NCI-H1417 treated with DMSO at 0.1 percent for 48 hours (cell line): ENCODE results near the gene LHFPL2.
"Not testable (repeated sequence)": the region's sequence is repeated elsewhere in the genome, so short reads cannot be mapped to it uniquely, and the experiment has no call there.

Experiments
- DNase-seq: peaks from one replicate; lab custom pipeline; 2025; lab: John Stamatoyannopoulos, UW

LHFPL2 gene

DNA sequence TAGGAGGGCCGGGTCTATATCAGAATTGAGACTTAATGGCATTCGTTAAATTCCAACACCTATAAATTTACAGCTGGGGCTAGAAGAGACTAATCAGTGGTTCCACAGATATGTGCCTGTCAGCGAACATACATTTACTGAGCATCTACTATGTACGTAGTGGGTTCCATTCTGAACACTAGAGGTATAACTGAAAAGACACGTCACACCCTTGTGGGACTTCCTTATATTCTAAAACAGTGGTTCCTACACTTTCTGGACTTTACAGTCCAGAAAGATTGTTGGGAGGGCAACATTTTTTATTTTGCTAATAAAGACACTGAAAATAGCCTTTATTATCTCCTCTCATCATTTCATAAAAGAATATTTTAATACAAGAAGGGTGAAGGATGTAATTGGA, 147.7 kb downstream of the LHFPL2 start:
- no peak for DNase-seq

DNA sequence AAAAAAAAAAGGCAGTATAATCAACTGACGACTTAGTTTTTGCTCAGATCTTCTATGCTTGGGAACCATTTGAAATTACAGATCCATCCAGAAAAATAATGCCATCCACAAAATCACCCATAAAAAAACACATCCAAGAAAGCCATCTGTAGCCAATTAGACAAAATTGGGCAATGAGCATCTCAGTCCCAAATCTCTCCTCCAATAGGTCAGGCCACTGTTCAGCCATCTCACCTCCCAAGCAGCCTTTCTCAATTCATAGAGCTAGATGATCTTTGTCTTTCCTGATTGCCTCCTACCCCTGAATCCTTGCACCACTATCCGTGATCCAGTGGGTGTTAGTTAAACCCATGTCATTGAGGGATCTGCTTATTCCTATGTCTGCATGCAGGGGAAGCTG, 148.5 kb downstream of the LHFPL2 start:
- no peak for DNase-seq

DNA sequence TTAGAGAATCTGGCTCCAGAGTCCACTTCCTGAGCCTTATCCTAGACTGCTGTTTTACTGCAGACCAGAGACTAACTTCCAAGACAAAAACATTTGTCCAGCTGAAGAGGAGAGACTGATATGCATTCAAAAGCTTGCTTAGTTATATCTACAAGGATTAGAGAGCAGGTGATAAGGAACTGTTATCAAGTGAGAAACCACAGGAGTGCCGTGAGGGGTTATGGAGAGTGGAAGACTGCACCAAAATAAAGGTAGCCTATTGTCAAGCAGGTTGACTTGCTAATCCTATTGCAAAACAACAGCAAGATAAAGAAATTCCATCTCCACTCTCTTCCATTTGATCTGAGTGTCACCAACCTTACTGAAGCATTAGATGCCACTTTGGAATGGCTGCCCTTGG, 149.1 kb downstream of the LHFPL2 start:
- no peak for DNase-seq

DNA sequence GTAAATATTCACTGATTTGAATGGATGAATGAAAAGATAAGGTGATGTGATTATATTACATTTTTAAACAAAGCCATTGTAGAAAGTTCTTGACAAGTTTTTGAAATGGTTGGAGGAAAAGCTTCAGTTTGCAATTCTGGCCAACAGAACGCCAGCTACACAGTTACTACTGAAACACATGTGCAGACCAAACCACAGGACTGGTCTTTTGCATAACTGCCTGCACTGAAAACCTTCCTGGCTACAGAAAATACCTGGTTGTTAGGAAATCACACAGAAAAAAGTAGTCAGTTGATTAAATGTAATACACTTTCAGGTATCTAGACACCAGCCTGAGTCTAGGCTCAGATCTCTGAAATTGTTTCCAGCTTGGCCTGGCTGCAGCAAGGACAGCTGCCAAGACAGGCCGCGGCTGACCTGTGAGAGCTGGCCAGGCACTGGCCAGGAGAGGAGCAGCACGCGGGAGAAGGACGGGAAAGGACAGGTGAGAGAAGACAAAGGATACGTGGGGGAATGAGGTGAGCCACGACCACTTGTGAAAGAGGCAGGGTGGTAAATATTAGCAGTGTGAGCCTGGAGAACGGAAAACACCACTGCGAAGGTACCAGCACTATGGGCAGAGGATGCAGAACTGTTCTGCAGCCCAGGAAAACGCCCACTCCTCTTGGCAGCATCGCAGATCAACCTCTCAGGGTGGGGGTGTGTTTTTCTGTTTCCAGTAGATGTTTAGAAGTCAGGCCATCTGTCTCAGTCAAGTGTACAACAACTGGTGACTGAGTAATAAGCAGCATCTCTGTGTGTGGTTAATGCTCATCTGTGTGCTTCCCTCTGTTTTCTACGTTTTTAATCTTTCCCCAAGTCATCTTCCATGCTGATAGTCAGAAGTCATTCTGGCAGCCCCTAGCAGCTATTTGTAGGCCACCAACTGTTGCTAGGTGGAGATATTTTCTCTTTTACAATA, 150.7 kb downstream of the LHFPL2 start:
- DNase-seq: no peak

DNA sequence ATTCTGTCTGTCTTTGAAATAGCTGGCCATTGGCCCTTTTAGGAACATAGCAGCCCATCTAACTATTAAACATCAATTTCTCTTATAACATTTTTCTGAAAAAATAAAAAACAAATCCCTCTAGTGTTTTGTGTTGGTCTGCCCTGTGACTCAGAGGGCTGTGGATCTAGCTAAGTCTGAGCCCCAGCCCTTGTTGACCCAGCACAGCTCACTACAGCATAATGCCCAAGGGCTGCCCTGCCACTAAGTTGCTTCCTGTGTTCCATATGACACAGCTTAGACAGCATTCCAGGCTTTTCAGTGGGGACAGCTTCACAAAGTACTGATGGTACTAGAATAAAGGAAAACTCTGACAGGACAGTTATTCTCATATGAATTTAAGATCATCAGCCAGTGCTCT, 152.2 kb downstream of the LHFPL2 start:
- no peak for DNase-seq

DNA sequence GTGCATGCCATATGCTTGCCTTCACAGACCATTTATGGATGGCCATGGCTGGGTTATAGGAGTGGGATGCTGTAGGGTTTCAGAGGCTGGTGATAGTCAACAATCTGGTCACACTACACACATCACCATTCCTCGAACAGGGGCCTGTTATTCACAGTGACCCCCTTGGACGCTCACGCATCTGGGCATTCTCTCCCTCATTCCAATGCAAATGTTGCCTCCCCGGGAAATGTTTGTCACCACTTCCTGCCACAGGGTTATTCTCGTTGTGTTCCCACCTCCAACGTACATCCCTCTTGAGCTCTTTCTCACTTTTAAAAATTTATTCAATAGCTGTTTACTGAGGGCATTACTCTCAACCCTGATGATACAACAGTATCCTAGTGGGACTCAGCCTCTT, 152.8 kb downstream of the LHFPL2 start:
- DNase-seq: no peak

DNA sequence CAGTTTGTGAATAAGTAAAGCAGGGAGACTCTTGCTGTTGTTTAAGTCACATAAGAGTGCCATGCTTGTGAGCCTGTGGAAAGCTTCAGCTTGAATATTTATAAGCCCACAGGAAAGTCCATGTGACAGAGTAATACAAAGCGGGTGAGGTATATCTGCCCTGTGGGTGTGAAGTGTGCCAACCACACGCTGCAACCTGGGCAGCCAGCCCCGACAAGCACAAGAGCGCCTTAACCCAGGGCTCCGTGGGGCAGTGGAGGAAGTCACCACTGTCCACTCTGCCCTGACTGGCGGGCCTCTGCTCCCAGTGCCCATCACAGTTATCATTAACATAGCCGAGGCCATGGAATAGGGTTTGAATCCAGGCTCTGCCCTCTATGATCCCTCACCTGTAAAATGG, 155.9 kb downstream of the LHFPL2 start:
- DNase-seq: no peak

DNA sequence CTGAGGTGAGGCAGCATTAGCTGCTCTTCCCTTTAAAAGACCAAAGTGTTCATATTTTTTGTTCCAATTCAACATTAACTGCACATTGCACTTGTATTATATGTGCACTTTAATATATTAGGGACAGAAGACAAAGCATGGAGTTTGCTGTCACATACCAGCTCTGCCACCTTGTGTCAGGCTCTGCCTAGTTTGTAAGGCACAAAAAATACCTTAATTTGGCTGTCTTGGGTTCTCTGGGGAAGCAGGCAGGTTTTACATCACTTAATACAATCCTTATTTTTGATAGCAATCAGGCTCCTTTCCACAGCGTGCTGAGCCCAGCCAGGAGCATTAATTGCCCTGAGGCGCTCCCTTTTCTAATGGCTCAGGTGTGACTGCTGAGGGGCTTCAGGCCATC, 156.3 kb downstream of the LHFPL2 start:
- no peak for DNase-seq

DNA sequence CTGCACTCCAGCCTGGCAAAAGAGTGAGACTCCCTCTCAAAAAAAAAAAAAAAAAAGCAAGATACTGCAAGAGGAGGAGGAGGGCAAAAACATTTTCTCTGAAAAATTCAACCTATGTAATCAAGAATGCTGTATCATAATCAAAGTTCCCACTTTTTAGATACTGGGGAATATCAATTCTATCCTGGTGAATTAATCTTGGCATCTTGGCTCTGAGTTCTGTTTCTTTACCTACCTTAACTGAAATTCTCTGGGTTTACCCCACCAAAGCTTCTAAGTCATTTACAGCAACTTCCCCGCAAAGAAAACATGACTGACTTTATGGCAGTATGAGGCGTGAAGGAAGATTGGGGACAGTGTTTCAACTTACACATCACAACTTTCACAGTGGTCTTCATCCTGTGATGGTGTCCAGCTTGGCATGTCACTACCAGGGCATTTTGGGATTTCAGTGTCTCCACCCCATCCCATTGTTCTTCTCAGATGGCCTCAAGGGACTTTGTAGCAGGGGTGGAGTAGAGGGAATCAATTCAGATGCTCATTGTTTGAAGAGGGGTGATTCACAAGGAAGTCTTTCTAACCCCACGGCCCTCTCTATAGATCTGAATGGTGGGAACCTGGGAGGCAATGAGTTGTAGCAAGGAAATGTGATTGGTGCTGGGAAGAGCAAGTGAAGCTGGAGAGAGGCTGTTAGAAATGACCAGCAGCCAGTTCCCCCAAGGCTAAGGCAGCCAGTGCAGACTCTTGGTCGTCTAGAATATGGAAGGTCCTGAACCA, 157.7 kb downstream of the LHFPL2 start:
- DNase-seq: no peak

DNA sequence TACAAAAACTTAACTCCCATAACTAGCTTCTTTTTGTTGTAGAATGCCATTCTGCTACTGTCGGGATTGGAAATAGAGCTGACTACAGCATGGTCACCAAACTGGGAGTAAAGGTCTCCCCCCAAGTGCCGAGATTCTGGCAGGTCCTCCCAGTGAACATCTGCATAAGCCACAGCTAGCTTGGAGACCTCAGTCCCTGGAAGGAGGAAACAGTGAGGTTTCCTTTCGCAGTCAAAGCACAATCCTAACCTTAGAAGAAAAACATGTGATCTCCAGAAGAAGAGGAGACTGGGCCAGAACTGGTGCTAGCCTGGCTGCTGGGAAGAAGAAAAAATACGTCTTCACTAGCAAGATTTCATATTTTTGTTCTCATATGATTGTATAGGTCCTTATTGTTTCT, 160.7 kb downstream of the LHFPL2 start:
- no peak for DNase-seq

DNA sequence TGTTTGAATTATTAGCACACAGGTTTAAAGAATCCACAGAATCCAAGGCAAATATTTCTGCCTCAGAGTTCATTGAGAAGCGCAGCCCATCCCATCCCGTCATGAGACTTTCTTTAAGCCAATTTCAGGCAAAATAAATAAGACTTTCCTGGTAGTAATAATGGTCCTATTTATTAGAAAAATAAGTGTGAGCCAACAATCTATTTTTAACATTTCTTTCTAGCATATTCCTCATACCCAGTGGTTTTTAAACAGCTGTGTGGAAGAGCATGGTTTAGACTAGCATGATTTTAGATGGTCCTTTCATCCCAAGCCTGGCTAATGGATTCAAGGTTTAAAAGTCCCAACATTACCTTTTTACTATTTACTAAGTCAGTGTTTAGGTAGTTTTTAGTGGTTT, 162.4 kb downstream of the LHFPL2 start:
- no peak for DNase-seq

DNA sequence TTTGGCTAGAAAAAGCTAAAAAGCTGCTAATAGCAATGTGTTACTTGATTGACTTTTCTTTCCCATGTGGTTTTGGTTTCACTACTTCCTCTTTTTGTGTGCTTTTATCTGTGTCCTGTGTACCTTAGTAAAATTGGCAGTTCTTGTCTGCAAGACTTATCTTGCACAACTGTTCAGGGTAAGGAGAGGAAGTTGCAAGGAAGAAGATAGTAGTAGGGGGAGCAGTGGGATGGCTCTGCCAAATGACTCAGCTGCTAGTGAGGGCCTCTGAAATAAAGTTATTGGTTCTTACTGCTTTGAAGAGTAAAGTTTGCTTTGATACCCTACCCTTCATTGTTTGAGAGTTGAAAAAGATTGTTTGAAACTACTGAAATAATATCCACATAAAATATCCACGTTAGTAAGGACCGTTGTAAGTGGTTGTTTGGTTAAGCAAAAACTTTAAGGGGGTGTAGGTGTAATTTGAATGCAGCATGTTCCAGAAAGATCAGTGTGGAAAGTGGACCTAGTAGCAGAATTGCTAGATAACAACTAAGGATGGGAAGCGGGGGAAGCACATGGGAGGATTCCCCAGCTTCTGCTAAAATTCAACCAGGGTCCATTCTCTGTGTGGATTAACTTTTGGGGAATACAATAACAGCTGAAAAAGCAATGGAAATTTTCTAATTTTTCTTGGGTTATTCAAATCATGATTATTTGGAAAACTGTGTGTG, 164.6 kb downstream of the LHFPL2 start:
- no peak for DNase-seq

DNA sequence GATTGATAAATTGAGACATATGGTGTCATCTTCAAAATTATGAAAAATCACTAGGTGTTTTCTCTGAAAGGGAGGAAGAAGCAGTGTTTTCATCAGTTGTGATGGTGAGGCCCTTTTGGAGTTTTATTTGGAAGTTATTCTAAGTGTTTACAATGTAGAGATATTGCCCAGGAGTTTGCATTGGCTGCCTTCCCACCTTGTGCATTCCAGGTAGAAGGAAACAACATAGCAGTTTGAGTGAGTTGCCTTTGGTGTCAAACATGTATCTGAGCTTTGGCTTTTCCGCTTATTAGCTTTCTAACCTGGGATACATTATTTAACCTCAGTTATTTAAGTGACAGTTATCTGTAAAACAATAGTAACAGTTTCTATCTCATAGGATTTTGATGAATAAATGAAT, 165.6 kb downstream of the LHFPL2 start:
- no peak for DNase-seq

DNA sequence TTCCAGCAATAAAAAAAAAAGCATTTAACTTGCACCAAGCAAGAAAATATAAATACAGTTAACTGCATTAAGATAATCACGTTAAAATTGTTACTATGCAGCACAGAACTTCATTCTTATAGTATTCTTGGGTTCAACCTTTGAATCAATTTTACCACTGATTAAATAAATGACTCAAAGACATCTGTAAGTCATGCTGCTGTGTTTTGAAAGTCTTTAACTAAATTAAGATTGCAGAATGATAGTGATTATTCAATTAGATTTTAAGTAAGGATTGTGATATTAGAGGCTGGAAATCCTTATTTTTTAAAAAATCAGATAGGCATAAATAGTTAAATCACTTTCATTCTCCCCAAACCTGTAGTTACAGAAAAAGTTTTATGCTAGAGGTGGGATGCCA, 171.8 kb downstream of the LHFPL2 start:
- no peak for DNase-seq

DNA sequence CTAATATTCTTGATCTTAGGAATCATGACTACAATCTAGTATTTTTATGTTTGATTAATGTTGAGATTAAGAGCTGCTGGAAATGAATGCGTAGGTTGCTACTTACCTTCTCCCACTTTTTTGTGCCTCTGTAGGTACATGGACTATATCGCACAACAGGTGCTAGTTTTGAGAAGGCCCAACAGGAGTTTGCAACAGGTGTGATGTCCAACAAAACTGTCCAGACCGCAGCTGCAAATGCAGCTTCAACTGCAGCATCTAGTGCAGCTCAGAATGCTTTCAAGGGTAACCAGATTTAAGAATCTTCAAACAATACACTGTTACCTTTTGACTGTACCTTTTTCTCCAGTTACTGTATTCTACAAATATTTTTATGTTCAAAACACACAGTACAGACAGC, 173.2 kb downstream of the LHFPL2 start:
- no peak for DNase-seq

DNA sequence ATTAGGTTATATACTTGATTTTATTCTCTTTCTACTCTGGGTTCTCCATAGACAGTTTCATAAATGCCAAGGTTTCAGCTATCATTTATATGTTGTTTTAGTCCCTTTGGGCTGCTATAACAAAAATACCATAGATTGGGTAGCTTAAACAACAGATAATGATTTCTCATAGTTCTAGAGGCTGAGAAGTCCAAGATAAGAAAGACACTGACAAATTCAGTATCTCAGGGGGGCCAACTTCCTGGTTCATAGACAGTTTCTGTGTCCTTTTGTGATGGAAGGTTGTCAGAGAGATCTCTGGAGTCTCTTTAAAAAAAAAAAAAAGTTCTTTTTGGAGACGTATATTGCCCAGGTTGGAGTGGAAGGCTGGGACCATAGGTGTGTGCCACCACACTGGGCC, 174.8 kb downstream of the LHFPL2 start:
- no peak for DNase-seq

DNA sequence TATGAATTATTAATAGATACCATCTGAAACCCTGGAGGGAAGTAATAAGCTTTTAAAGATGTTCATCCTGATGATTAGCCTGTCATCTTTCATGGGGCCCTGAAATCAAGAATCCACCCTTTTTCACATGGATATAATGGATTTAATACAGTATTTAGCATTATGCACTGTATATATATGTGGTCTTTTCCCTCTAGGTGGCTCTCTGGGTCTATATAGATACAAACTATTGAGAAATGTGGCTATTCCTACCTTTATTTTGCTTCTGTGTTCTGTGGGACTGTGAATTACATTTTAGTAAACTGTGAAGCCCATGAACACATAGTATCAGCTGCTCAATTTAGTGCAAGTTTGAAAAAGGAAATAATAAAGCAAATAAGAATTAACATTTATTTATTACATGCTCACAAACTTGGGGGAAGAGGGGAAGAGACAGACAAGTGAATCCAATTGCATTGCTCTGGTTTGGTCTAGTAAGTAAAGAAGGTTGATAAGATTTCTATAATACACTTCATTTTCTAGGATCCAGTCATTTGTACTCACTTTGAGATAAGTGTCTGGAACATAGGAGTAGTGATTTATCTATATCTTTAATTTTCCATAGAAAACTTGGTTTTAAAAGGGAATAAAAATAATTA, 176.0 kb downstream of the LHFPL2 start:
- no peak for DNase-seq

DNA sequence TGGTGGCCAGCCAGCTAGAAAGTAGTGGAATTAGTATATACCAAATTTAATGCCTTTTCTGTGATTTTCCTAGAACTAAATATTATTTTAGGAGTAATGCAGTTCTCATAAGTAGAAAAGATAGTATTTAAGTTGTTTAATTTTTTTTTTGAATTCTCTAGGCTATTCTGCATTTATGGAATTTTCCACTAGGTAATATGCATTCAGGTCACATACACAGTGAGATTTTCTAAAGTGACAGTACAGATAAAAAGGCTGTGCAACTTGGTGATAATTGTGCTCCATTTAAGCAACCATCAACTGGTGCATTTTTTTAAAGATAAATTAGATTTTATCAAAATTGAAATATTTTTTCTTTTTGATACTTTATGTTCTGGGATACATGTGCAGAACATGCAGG, 176.7 kb downstream of the LHFPL2 start:
- DNase-seq: no peak

DNA sequence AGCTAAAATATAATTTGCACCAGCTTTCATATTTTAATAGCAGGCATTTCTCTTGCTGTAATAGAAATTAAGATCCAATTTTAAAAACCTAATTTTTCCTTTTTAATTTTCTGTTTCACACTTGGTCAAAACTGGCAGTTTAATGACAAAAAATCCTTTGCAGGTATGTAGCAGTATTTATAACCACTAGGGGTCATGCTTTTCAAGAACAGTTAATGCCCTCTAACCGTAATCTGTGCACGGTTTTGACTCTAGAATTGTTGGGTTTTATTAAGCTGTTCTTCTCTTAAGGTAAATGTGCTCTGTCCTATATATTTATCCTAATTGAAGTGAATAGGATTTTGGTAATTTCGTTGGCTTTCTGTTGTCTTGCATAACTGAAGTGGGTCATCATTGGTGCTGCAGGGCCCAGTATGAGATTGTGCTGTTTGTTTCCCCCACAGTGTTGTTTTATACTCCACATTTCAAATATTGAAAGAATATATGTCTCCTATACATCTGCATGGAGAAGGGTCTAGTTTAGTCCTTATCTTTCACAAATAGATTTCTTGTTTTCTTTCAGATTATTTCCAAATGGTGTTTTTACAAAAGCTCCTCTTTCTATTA, 180.7 kb downstream of the LHFPL2 start:
- no peak for DNase-seq

DNA sequence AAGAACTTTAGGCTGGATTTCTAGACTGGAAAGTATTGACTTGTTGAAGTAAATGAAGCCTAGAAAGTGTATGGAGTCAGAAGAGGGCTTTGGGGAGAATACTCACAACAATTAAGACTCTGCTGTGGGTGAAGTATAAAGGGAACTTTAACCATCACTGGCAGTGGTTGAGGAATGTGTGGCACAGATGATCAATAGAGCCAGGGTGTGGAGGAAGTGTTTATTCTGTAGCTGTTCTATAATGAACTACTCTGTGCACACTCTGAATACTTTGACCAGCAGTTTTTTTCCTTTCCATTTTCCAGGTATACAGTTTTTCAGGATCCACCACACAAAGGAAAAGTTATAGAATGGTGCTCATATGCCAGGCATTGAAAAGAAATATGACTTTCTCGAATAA, 181.4 kb downstream of the LHFPL2 start:
- DNase-seq: no peak

DNA sequence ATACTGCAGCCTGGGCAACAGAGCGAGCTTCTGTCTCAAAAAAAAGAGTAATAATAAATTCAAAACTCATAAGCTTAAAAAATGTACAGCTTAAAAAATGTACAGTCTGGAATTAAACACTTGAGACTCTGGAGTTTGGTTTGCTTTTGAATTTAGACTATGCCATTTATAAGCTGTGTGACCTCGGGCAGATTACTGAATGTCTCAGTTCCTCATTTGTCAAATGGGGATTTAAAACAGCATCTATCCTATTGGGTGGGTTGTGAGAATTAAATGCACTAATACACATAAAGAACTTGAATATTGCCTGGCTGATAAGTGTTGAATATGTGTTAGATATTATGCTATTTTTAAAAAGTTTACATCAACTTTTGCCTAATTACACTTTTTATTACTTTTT, 189.7 kb downstream of the LHFPL2 start:
- no peak for DNase-seq

DNA sequence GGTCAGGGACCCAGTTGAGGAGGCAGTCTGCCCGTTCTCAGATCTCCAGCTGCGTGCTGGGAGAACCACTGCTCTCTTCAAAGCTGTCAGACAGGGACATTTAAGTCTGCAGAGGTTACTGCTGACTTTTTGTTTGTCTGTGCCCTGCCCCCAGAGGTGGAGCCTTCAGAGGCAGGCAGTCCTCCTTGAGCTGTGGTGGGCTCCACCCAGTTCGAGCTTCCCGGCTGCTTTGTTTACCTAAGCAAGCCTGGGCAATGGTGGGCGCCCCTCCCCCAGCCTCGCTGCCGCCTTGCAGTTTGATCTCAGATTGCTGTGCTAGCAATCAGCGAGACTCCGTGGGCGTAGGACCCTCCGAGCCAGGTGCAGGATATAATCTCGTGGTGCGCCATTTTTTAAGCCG, 191.1 kb downstream of the LHFPL2 start:
- not testable (repeated sequence) for DNase-seq
